OCI-LY7 (cell line): ENCODE data around the gene MYL12A. TPM values are rescaled to one million over a fixed set of nuclear protein-coding genes. Genes with fewer than 3 reads are reported as not detected.
A peak's percentile ranks its signal among the peaks of the same experiment; 100 is the strongest.

Experiments used
- BruUV-seq: library from RNA; stranded (reverse); fragments of 400-500 nt; replicated peaks from 2 replicates; lab custom pipeline; 2021; lab: Mats Ljungman, UMichigan
- CTCF ChIA-PET: fragments of 300-600 bp; sonication (Branson Sonifier 250); formaldehyde crosslinking; loops from one replicate; lab custom pipeline; 2022; ENCODE audit warnings: antibody characterized with exemption; ENCODE audit not compliant: unreplicated experiment; lab: Charles Lee
- POLR2A ChIA-PET: fragments of 300-600 bp; sonication (Branson Sonifier 250); formaldehyde crosslinking; loops from one replicate; lab custom pipeline; 2022; ENCODE audit warnings: antibody characterized with exemption; lab: Charles Lee
- DNase-seq: peaks from one replicate; pipeline ENCODE4 v3.0.0-alpha.2; 2015; ENCODE audit warnings: low spot score
- H2AFZ ChIP-seq: fragments of 200-600 bp; sonication (generic), shearing (Covaris generic); 2 replicates; pipeline ENCODE4 v1.6.1; 2014; ENCODE audit warnings: mild to moderate bottlenecking, antibody characterized with exemption, low read length, moderate library complexity
- H3K27ac ChIP-seq: fragments of 200-600 bp; sonication (generic); 2 replicates; pipeline ENCODE4 v1.5.1; 2014; ENCODE audit warnings: mixed run types, low read depth, mild to moderate bottlenecking, moderate library complexity, low read length, inconsistent platforms; ENCODE audit not compliant: poor library complexity, severe bottlenecking
- H3K36me3 ChIP-seq: fragments of 200-600 bp; sonication (generic); 2 replicates; pipeline ENCODE4 v1.6.1; 2014; ENCODE audit warnings: mild to moderate bottlenecking, antibody characterized with exemption, low read length, moderate library complexity, mixed read lengths; ENCODE audit not compliant: insufficient read depth
- H3K4me1 ChIP-seq: fragments of 200-600 bp; sonication (generic); 2 replicates; pipeline ENCODE4 v1.5.1; 2014; ENCODE audit warnings: mild to moderate bottlenecking, low read length; ENCODE audit not compliant: insufficient read depth, poor library complexity, severe bottlenecking
- H3K4me2 ChIP-seq: fragments of 200-600 bp; sonication (generic); 2 replicates; pipeline ENCODE4 v1.6.1; 2014; ENCODE audit warnings: mild to moderate bottlenecking, low read length
- H3K4me3 ChIP-seq: fragments of 200-600 bp; sonication (generic); 2 replicates; pipeline ENCODE4 v1.5.1; 2014; ENCODE audit warnings: mild to moderate bottlenecking, low read depth, low read length; ENCODE audit not compliant: poor library complexity, severe bottlenecking
- H3K79me2 ChIP-seq: fragments of 200-600 bp; sonication (generic); 2 replicates; pipeline ENCODE4 v1.6.1; 2016; ENCODE audit warnings: low read depth, mild to moderate bottlenecking, low read length, moderate library complexity, mixed read lengths; ENCODE audit not compliant: insufficient read depth
- H3K9me2 ChIP-seq: fragments of 200-600 bp; sonication (generic); 2 replicates; pipeline ENCODE4 v1.6.1; 2016; ENCODE audit warnings: mild to moderate bottlenecking, low read length, mixed read lengths; ENCODE audit not compliant: insufficient read depth
- H3K9me3 ChIP-seq: fragments of 200-600 bp; sonication (generic); 2 replicates; pipeline ENCODE4 v1.6.1; 2014; ENCODE audit warnings: mild to moderate bottlenecking, mixed run types, low read length, mixed read lengths
- H4K20me1 ChIP-seq: fragments of 200-600 bp; sonication (generic); 2 replicates; pipeline ENCODE4 v1.6.1; 2014; ENCODE audit warnings: mild to moderate bottlenecking, antibody characterized with exemption, low read length, moderate library complexity, mixed read lengths; ENCODE audit not compliant: insufficient read depth
- EZH2phosphoT487 ChIP-seq: fragments of 200-600 bp; sonication (generic); IDR thresholded peaks from 2 replicates; pipeline ENCODE4 v1.6.1; 2018; ENCODE audit warnings: low read depth, borderline replicate concordance, mild to moderate bottlenecking, mixed run types, antibody characterized with exemption, low read length, moderate library complexity, mixed read lengths
- intact Hi-C: fragments of 100-400 bp; cut with micrococcal nuclease; formaldehyde crosslinking; loops from one replicate; pipeline ENCODE4 v1.10.0; 2022; ENCODE audit not compliant: unreplicated experiment
- total RNA-seq, 2 experiments: library from RNA; depleted of rRNA in 1 of 2; stranded (reverse); fragments of >200 nt in 1 of 2; shearing (Covaris generic) in 1 of 2; gene quantifications; 2 replicates each; pipeline ENCODE4 v1.2.3, GENCODE V29; 2014 to 2022
- TF ChIP-seq, protein P1 (sequence below): fragments of 200-600 bp; sonication (generic); conservative IDR thresholded peaks from 2 replicates; pipeline ENCODE4 v1.5.1; 2014; ENCODE audit warnings: mild to moderate bottlenecking, antibody characterized with exemption, low read length, moderate library complexity, mixed read lengths

MYL12A gene
- total RNA-seq, 2 experiments from 2014 or later = 301 to 423 TPM

DNA sequence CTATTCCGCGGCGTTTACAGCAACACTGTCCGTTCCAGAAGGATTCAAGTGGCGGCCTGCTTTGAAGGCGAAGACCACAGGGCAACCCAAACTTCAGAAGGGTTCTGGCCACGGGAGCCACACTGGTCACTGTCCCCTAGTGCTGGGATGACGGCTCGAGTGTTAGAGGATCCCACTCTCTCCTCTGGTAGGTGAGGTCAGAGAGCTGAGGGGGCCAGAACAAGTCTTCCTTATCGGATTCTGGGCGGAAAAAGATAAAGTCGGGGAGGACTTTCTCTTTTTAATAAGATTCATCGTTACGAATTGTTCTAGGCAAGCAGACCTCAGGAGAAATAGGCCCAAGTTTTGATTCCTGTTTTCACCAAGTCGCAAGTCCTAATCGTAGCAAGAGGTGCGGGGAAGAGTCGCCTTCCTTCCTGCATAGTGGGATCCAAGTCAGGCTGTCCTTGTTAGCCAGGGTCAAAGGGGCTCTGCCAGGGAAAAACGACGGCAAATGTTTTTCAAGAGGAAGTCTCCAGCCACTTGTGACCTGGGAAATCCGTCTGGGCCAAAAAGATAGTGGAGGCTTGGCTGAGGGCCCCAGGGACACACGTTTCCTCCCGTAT, 864 bp upstream of the MYL12A start:
- peaks cover 16% of the 10 kb centered on the region for H4K20me1 ChIP-seq
- H3K4me3 ChIP-seq = peak overlapping the region; percentile 81
- H3K27ac ChIP-seq = peak overlapping the region; percentile 84
- H3K79me2 ChIP-seq = peaks cover 62% of the 10 kb centered on the region
- no peak for TF ChIP-seq EZH2phosphoT487
- TF ChIP-seq, protein P1, sequence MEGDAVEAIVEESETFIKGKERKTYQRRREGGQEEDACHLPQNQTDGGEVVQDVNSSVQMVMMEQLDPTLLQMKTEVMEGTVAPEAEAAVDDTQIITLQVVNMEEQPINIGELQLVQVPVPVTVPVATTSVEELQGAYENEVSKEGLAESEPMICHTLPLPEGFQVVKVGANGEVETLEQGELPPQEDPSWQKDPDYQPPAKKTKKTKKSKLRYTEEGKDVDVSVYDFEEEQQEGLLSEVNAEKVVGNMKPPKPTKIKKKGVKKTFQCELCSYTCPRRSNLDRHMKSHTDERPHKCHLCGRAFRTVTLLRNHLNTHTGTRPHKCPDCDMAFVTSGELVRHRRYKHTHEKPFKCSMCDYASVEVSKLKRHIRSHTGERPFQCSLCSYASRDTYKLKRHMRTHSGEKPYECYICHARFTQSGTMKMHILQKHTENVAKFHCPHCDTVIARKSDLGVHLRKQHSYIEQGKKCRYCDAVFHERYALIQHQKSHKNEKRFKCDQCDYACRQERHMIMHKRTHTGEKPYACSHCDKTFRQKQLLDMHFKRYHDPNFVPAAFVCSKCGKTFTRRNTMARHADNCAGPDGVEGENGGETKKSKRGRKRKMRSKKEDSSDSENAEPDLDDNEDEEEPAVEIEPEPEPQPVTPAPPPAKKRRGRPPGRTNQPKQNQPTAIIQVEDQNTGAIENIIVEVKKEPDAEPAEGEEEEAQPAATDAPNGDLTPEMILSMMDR = no peak
- H3K4me1 ChIP-seq = peaks cover 50% of the 10 kb centered on the region
- ChIA-PET POLR2A (interaction anchor here (0.5 to 4.0 kb wide), 8 partner anchors 20 to 244 kb away, joined by 3 to 50 read pairs (median 4); no protein-coding TSS in a partner anchor), CTCF (interaction anchor here (0.5 to 1.5 kb wide), 7 partner anchors 62 to 609 kb away, joined by 3 to 7 read pairs (median 4); no protein-coding TSS in a partner anchor)
- H3K4me2 ChIP-seq = peak overlapping the region; percentile 94
- BruUV-seq = TSS peak; percentile 92
- intact Hi-C loops = loop anchor here (1.0 to 5.0 kb wide), 11 partner anchors 33 to 674 kb away; partner anchors contain the start of genes METTL4 and NDC80
- H3K36me3 ChIP-seq = peaks cover 38% of the 10 kb centered on the region
- H3K9me2 ChIP-seq = no peaks in the 10 kb centered on the region
- DNase-seq = no peak
- H2AFZ ChIP-seq = peak overlapping the region; percentile 76
- no peaks in the 10 kb centered on the region; the same call in 1 of the 2 replicates for H3K9me3 ChIP-seq

GRCh38 chr18:3248062-3248657, 559 bp downstream of the MYL12A start:
- no peaks in the 10 kb centered on the region for H3K9me2 ChIP-seq
- H3K79me2 ChIP-seq = peaks cover 77% of the 10 kb centered on the region
- H4K20me1 ChIP-seq = peaks cover 21% of the 10 kb centered on the region
- H3K36me3 ChIP-seq = peaks cover 42% of the 10 kb centered on the region
- no peak overlapping the region for H2AFZ ChIP-seq
- ChIA-PET POLR2A (interaction anchor here (0.6 to 4.0 kb wide), 12 partner anchors 12 to 468 kb away, joined by 3 to 50 read pairs (median 4); no protein-coding TSS in a partner anchor), CTCF (no interaction called here)
- H3K4me3 ChIP-seq = peak overlapping the region; percentile 81
- H3K4me1 ChIP-seq = peaks cover 61% of the 10 kb centered on the region
- intact Hi-C loops = loop anchor here (5.0 kb wide), 2 partner anchors 331 to 676 kb away; partner anchors contain the start of genes METTL4 and NDC80
- peak overlapping the region; percentile 72 for H3K4me2 ChIP-seq
- H3K27ac ChIP-seq = peak overlapping the region; percentile 84
- H3K9me3 ChIP-seq = no peaks in the 10 kb centered on the region
- no TSS peak for BruUV-seq
- DNase-seq = peak; percentile 75
- TF ChIP-seq, protein P1 = no peak
- TF ChIP-seq EZH2phosphoT487 = no peak
